Cardiac fibroblast (primary cell): ENCODE results near the gene COL5A2.

Source experiments
- DNase-seq, 2 donors: peaks; one replicate each; pipeline versions ENCODE4 v3.0.0 to v3.0.0-alpha.2; 2010; ENCODE audit warnings: low read depth in 2 of 2
- H3K4me3 ChIP-seq, 2 donors: replicated peaks in 1 of 2; 1 replicate in 1 of 2; 2 replicates in 1 of 2; pipeline ENCODE4 v1.5.1; 2011; ENCODE audit warnings: low read depth in 2 of 2, low read length in 2 of 2, mild to moderate bottlenecking in 2 of 2, moderate library complexity in 1 of 2
- CTCF ChIP-seq: IDR thresholded peaks from one replicate; pipeline ENCODE4 v1.5.1; 2011; ENCODE audit warnings: low read depth, mild to moderate bottlenecking, low read length, inconsistent platforms

The COL5A2 gene

GRCh38 chr2:189018631-189019030, 160.9 kb downstream of the COL5A2 start:
- no peak for TF ChIP-seq CTCF
- peak; percentile 30 to 72 for DNase-seq
- no peak overlapping the region for H3K4me3 ChIP-seq

GRCh38 chr2:189016311-189016861, 163.2 kb downstream of the COL5A2 start:
- no peak overlapping the region for H3K4me3 ChIP-seq
- DNase-seq = peak; percentile 42 to 47
- TF ChIP-seq CTCF = no peak

- no peak for TF ChIP-seq CTCF
- DNase-seq = peak; percentile 43 to 46
- H3K4me3 ChIP-seq = no peak overlapping the region
Measured at GRCh38 chr2:189015359-189015758, 164.2 kb downstream of the COL5A2 start.

GRCh38 chr2:189014449-189015138, 165.0 kb downstream of the COL5A2 start:
- no peak overlapping the region for H3K4me3 ChIP-seq

GRCh38 chr2:189013671-189014448, 165.7 kb downstream of the COL5A2 start:
- DNase-seq = peak; percentile 68 to 73
- no peak overlapping the region for H3K4me3 ChIP-seq
- no peak for TF ChIP-seq CTCF

More at GRCh38 chr2:189014449-189015138, 165.0 kb downstream of the COL5A2 start:
- DNase-seq = peak; percentile 55 to 65
- TF ChIP-seq CTCF = no peak

GRCh38 chr2:189013031-189013430, 166.5 kb downstream of the COL5A2 start:
- no peak for TF ChIP-seq CTCF
- H3K4me3 ChIP-seq = no peak overlapping the region
- peak in 1 of 2 donors; percentile 54 for DNase-seq
